ENCODE results near the gene SMG6. TPM values are rescaled to one million over a fixed set of nuclear protein-coding genes. Genes with fewer than 3 reads are reported as not detected.

SMG6 gene
- total RNA-seq, 1 donor from 2014 or later, result 19.4 TPM

GRCh38 chr17:2024572-2025219 is 278.9 kb downstream of the SMG6 start:
- TF ChIP-seq CTCF (conservative IDR thresholded peaks at IDR 0.05; ENCODE audit: low read depth, low read length), result no peak
- H3K4me3 ChIP-seq (ENCODE audit: low read depth, low read length), result peak overlapping the region; percentile 11
- DNase-seq (ENCODE audit: low read depth), result no peak

- TF ChIP-seq CTCF (conservative IDR thresholded peaks at IDR 0.05; ENCODE audit: low read depth, low read length), result no peak
- peak overlapping the region; percentile 11 for H3K4me3 ChIP-seq (ENCODE audit: low read depth, low read length)
- DNase-seq (ENCODE audit: low read depth), result no peak
Observed at GRCh38 chr17:2023692-2024571, 279.7 kb downstream of the SMG6 start.

GRCh38 chr17:2023256-2023655 is 280.3 kb downstream of the SMG6 start:
- DNase-seq (ENCODE audit: low read depth), result no peak
- no peak for TF ChIP-seq CTCF (conservative IDR thresholded peaks at IDR 0.05; ENCODE audit: low read depth, low read length)

GRCh38 chr17:2022647-2023240 is 280.8 kb downstream of the SMG6 start:
- TF ChIP-seq CTCF (conservative IDR thresholded peaks at IDR 0.05; ENCODE audit: low read depth, low read length), result no peak
- no peak for DNase-seq (ENCODE audit: low read depth)
- H3K4me3 ChIP-seq (ENCODE audit: low read depth, low read length), result no peak overlapping the region

More at GRCh38 chr17:2023256-2023655, 280.3 kb downstream of the SMG6 start:
- H3K4me3 ChIP-seq (ENCODE audit: low read depth, low read length), result no peak overlapping the region

- DNase-seq (ENCODE audit: low read depth), result no peak
- H3K4me3 ChIP-seq (ENCODE audit: low read depth, low read length), result no peak overlapping the region
- TF ChIP-seq CTCF (conservative IDR thresholded peaks at IDR 0.05; ENCODE audit: low read depth, low read length), result no peak
Observed at GRCh38 chr17:2020721-2021120, 282.9 kb downstream of the SMG6 start.

GRCh38 chr17:2019723-2020122 is 283.9 kb downstream of the SMG6 start:
- no peak for TF ChIP-seq CTCF (conservative IDR thresholded peaks at IDR 0.05; ENCODE audit: low read depth, low read length)
- no peak overlapping the region for H3K4me3 ChIP-seq (ENCODE audit: low read depth, low read length)
- no peak for DNase-seq (ENCODE audit: low read depth)
